AG09309 (cell line): ENCODE measurements around the gene NTSR1.

Experiments
- DNase-seq: peaks from one replicate; pipeline ENCODE4 v3.0.0-alpha.2; 2010; ENCODE audit warnings: low read depth
- H3K4me3 ChIP-seq: 2 replicates; pipeline ENCODE4 v1.5.1; 2011; ENCODE audit warnings: mild to moderate bottlenecking, low read depth, low read length, moderate library complexity; ENCODE audit not compliant: control insufficient read depth
- TF ChIP-seq, protein P1 (sequence below): IDR thresholded peaks from 2 replicates; pipeline ENCODE4 v1.5.1; 2011; ENCODE audit warnings: mild to moderate bottlenecking, low read depth, low read length, inconsistent platforms; ENCODE audit not compliant: insufficient read depth, control insufficient read depth; ENCODE audit errors: missing control alignments

NTSR1 gene

GRCh38 chr20:62711703-62712101 is 3.1 kb downstream of the NTSR1 start:
- no peak overlapping the region for H3K4me3 ChIP-seq
- no peak for DNase-seq
- TF ChIP-seq, protein P1, sequence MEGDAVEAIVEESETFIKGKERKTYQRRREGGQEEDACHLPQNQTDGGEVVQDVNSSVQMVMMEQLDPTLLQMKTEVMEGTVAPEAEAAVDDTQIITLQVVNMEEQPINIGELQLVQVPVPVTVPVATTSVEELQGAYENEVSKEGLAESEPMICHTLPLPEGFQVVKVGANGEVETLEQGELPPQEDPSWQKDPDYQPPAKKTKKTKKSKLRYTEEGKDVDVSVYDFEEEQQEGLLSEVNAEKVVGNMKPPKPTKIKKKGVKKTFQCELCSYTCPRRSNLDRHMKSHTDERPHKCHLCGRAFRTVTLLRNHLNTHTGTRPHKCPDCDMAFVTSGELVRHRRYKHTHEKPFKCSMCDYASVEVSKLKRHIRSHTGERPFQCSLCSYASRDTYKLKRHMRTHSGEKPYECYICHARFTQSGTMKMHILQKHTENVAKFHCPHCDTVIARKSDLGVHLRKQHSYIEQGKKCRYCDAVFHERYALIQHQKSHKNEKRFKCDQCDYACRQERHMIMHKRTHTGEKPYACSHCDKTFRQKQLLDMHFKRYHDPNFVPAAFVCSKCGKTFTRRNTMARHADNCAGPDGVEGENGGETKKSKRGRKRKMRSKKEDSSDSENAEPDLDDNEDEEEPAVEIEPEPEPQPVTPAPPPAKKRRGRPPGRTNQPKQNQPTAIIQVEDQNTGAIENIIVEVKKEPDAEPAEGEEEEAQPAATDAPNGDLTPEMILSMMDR: no peak

DNA sequence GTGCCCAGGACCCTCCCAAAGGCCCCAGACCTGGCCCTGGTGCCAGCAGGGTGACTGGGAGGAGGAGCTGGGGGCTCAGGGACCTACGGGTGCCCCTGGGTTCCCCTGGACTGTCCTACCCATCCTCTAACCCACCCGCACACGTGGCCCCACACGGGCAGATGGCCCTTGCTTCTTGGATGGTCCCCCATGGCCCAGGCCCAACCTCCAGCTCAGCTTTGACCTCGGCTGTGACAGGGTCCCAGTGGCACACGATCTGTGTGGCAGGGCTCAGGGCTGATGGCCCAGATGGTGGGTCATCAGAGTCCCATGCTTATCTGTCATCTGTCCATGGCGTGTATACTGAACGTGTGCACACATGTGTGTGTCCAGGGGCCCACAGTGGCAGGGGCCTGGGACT is 4.0 kb downstream of the NTSR1 start:
- H3K4me3 ChIP-seq: no peak overlapping the region
- no peak for DNase-seq
- TF ChIP-seq, protein P1: no peak

- no peak for DNase-seq
- TF ChIP-seq, protein P1: no peak
- no peak overlapping the region for H3K4me3 ChIP-seq
Measured at GRCh38 chr20:62714006-62714405, 5.4 kb downstream of the NTSR1 start.

DNA sequence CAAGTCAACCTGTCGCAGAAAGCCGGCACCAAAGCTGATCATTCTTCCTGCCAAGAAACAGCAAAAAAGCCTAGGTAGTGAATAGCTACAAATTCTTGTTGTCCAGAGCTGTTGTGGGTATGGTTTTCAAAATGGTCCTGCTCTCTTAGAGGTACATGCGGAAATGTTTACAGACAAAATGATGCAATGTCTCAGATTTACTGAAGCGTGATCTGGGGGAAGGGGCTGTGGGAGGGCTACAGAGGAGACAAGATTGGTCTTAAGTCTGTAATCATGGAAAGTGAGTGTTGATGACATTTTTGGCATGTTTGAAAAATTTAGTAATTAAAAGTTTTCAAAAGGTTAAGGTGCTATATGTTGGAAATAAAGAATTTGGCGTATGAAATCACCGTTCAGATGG is 6.2 kb downstream of the NTSR1 start:
- TF ChIP-seq, protein P1: no peak
- no peak for DNase-seq
- no peak overlapping the region for H3K4me3 ChIP-seq

- TF ChIP-seq, protein P1: no peak
- H3K4me3 ChIP-seq: no peak overlapping the region
Measured at GRCh38 chr20:62715201-62715600, 6.6 kb downstream of the NTSR1 start.

GRCh38 chr20:62716198-62716940 is 7.7 kb downstream of the NTSR1 start:
- no peak for DNase-seq
- H3K4me3 ChIP-seq: no peak overlapping the region
- TF ChIP-seq, protein P1: no peak

More at GRCh38 chr20:62715201-62715600, 6.6 kb downstream of the NTSR1 start:
- DNase-seq: no peak
